ENCODE results near the gene BRD8.

DNA sequence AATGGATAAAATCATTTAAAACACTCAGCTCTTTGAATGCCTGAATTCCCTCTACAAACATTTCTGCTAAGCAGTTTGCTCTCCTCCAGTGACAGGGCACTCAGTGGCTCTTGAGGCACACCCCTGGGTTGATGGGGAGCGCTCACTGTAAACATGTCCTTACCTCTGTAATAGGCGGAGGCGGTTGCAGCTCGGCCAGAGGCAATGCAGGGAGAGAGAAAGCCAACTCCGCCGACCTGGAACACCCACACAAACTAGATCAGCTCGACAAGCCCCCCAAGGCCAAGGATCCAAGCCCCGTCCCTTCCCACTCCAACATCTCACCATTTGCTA, 34.4 kb upstream of the BRD8 start:
- TF ChIP-seq, protein P1, sequence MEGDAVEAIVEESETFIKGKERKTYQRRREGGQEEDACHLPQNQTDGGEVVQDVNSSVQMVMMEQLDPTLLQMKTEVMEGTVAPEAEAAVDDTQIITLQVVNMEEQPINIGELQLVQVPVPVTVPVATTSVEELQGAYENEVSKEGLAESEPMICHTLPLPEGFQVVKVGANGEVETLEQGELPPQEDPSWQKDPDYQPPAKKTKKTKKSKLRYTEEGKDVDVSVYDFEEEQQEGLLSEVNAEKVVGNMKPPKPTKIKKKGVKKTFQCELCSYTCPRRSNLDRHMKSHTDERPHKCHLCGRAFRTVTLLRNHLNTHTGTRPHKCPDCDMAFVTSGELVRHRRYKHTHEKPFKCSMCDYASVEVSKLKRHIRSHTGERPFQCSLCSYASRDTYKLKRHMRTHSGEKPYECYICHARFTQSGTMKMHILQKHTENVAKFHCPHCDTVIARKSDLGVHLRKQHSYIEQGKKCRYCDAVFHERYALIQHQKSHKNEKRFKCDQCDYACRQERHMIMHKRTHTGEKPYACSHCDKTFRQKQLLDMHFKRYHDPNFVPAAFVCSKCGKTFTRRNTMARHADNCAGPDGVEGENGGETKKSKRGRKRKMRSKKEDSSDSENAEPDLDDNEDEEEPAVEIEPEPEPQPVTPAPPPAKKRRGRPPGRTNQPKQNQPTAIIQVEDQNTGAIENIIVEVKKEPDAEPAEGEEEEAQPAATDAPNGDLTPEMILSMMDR (IDR thresholded peaks at IDR 0.05; ENCODE audit: extremely low read depth in 1 of 2, insufficient read depth in 1 of 2, low read depth in 1 of 2, low read length in 2 of 2): no peak
- TF ChIP-seq POLR2AphosphoS5 (IDR thresholded peaks at IDR 0.05; ENCODE audit: insufficient read depth, low read depth, low read length) (no peak), POLR2A (IDR thresholded peaks at IDR 0.05; ENCODE audit: low read depth, low read length) (no peak), JUN (IDR thresholded peaks at IDR 0.05; ENCODE audit: borderline replicate concordance, insufficient read depth, insufficient read length, low read depth) (no peak)

Data from endothelial cell of umbilical vein (primary cell).